ENCODE data around the gene EMILIN2. TPM values are rescaled to one million over a fixed set of nuclear protein-coding genes. Genes with fewer than 3 reads are reported as not detected.

EMILIN2 gene
- polyA plus RNA-seq, 2 of the 4 experiments (the other 2 are of a cell fraction), result 5.4 to 7.8 TPM

- H3K4me2 ChIP-seq, result peak overlapping the region; percentile 85
- TF ChIP-seq EHMT2 (IDR thresholded peaks at IDR 0.05; ENCODE audit: low read depth) (no peak), ELK1 (IDR thresholded peaks at IDR 0.05; ENCODE audit: low read depth, low read length) (no peak), PBX3 (IDR thresholded peaks at IDR 0.05) (no peak), CTCF (IDR thresholded peaks at IDR 0.05) (peak; percentile 30; the same call in 2 of the 3 replicates), JUN (IDR thresholded peaks at IDR 0.05) (no peak), BCL3 (IDR thresholded peaks at IDR 0.05) (no peak), ZFP36 (IDR thresholded peaks at IDR 0.05; ENCODE audit: borderline replicate concordance, partially characterized antibody) (no peak), POLR2A (IDR thresholded peaks at IDR 0.05; ENCODE audit: low read length) (peak; percentile 21; the same call in 1 of the 2 replicates), ZNF302 (CRISPR knock-in tag; IDR thresholded peaks at IDR 0.05) (no peak), RAD21 (conservative IDR thresholded peaks at IDR 0.05 in 1 of 2, IDR thresholded peaks at IDR 0.05 in 1 of 2) (no peak), HOXB5 (CRISPR knock-in tag; IDR thresholded peaks at IDR 0.05) (no peak), CHD2 (IDR thresholded peaks at IDR 0.05; ENCODE audit: low read length, partially characterized antibody) (no peak), RCOR1 (IDR thresholded peaks at IDR 0.05; ENCODE audit: low read depth, low read length) (no peak), TP53 (CRISPR knock-in tag; IDR thresholded peaks at IDR 0.05) (no peak), BHLHE40 (IDR thresholded peaks at IDR 0.05; ENCODE audit: low read depth, low read length) (no peak), PHF8 (IDR thresholded peaks at IDR 0.05; ENCODE audit: borderline replicate concordance, low read depth) (no peak), CEBPB (IDR thresholded peaks at IDR 0.05) (no peak), REST (IDR thresholded peaks at IDR 0.05) (no peak)
- H3K9me3 ChIP-seq, result no peaks in the 10 kb centered on the region
- no peak for FAIRE-seq
- 0 out of 3 replicates have a peak, but pooled peaks cover 8% of the 10 kb centered on the region for H3K4me1 ChIP-seq
- ChIA-PET CTCF (interaction anchor here (0.6 to 0.8 kb wide), 2 partner anchors 89 to 141 kb away, joined by 3 to 4 read pairs; no protein-coding TSS in a partner anchor), POLR2A (interaction anchor here (1.0 kb wide), 1 partner anchor 340 kb away, joined by 4 read pairs; no protein-coding TSS in a partner anchor)
- peak; percentile 16 to 74 for DNase-seq (ENCODE audit: low read depth in 1 of 2, low spot score in 1 of 2)
- ATAC-seq, result peak; percentile 85
- 68% methylated on average over 3 of the region's 73 CpGs for WGBS (ENCODE audit: missing lambda C conversion rate)
- peak overlapping the region; percentile 83 for H3K4me3 ChIP-seq
- peak overlapping the region; percentile 83 to 96 for H3K27ac ChIP-seq
Observed at GRCh38 chr18:2906704-2907549, 60.1 kb downstream of the EMILIN2 start.
